HepG2 (cell line): ENCODE data around the gene MED12L. TPM values are rescaled to one million over a fixed set of nuclear protein-coding genes. Genes with fewer than 3 reads are reported as not detected.

Experiments used
- ATAC-seq: fragments of 200-7000 bp; cut with Tn5 transposase; 3 replicates; pipeline ENCODE4 v1.9.1; 2020; ENCODE audit warnings: mild to moderate bottlenecking, moderate library complexity
- BruUV-seq: library from RNA; stranded (reverse); fragments of 400-500 nt; replicated peaks from 2 replicates; lab custom pipeline; 2021; lab: Mats Ljungman, UMichigan
- CTCF ChIA-PET: fragments of 300-600 bp; formaldehyde crosslinking; extraction: SDS; loops from one replicate; lab custom pipeline; 2021; ENCODE audit warnings: low total read pairs, inconsistent platforms, low intra/inter-chr PET ratio; lab: Yijun Ruan, JAX
- POLR2A ChIA-PET: fragments of 350-600 bp; sonication (Branson Sonifier 250); formaldehyde crosslinking; loops from one replicate; lab custom pipeline; 2020; ENCODE audit warnings: antibody characterized with exemption, inconsistent platforms; lab: Yijun Ruan, JAX
- DNase-seq: peaks from one replicate; pipeline ENCODE4 v3.0.0-alpha.2; 2015; ENCODE audit warnings: low spot score
- FAIRE-seq: peaks from 3 replicates; lab custom pipeline; 2011; peaks lifted over from hg19 to GRCh38; lab: Jason Lieb, UNC
- H2AFZ ChIP-seq: one replicate; pipeline ENCODE4 v1.6.1; 2011; ENCODE audit warnings: low read length, inconsistent platforms
- H3K27ac ChIP-seq: fragments of 300-600 bp; 3 replicates; pipeline ENCODE4 v1.8.0; 2011; ENCODE audit warnings: mixed run types, mild to moderate bottlenecking, mixed read lengths, low read length, inconsistent platforms; ENCODE audit not compliant: insufficient read depth; ENCODE audit errors: extremely low read length
- H3K27me3 ChIP-seq, 2 experiments: fragments of 200-600 bp in 1 of 2; 2 replicates in 1 of 2; 3 replicates in 1 of 2; pipeline versions ENCODE4 v1.6.0 to v1.8.0; 2011; ENCODE audit warnings: low read length in 2 of 2, mild to moderate bottlenecking in 2 of 2, moderate library complexity in 2 of 2, inconsistent platforms in 1 of 2; ENCODE audit not compliant: insufficient read depth in 2 of 2, control insufficient read depth in 1 of 2
- H3K36me3 ChIP-seq, 2 experiments: fragments of 200-600 bp in 1 of 2; replicated peaks in 1 of 2; 2 replicates in 1 of 2; 3 replicates in 1 of 2; pipeline versions ENCODE4 v1.5.1 to v1.8.0; 2011; ENCODE audit warnings: low read length in 2 of 2, inconsistent platforms in 1 of 2; ENCODE audit not compliant: insufficient read depth in 2 of 2, control insufficient read depth in 1 of 2
- H3K4me1 ChIP-seq: 2 replicates; pipeline ENCODE4 v1.5.1; 2012; ENCODE audit warnings: low read length, inconsistent platforms; ENCODE audit not compliant: insufficient read depth
- H3K4me2 ChIP-seq: 2 replicates; pipeline ENCODE4 v1.6.0; 2011; ENCODE audit warnings: low read depth, low read length, inconsistent platforms
- H3K4me3 ChIP-seq, 3 experiments: fragments of 200-600 bp in 1 of 3; sonication (generic), shearing (Covaris generic) in 1 of 3; replicated peaks in 1 of 3; 2 replicates each; pipeline ENCODE4 v1.5.1; 2011 to 2016; ENCODE audit warnings: low read length in 3 of 3, inconsistent platforms in 2 of 3, low read depth in 2 of 3, mild to moderate bottlenecking in 2 of 3, control low read depth in 1 of 3, mixed read lengths in 1 of 3; ENCODE audit not compliant: insufficient read depth in 1 of 3
- H3K79me2 ChIP-seq: one replicate; pipeline ENCODE4 v1.6.1; 2011; ENCODE audit warnings: low read length, inconsistent platforms; ENCODE audit not compliant: insufficient read depth
- H3K9ac ChIP-seq: 2 replicates; pipeline ENCODE4 v1.6.0; 2011; ENCODE audit warnings: mild to moderate bottlenecking, low read depth, low read length, inconsistent platforms; ENCODE audit not compliant: insufficient read depth
- H3K9me3 ChIP-seq: 2 replicates; pipeline ENCODE4 v1.5.1; 2012; ENCODE audit warnings: mild to moderate bottlenecking, low read length
- H4K20me1 ChIP-seq: 2 replicates; pipeline ENCODE4 v1.6.0; 2011; ENCODE audit warnings: inconsistent platforms, mild to moderate bottlenecking, low read length, moderate library complexity; ENCODE audit not compliant: insufficient read depth
- FOXO1 ChIP-seq: sonication (generic); formaldehyde crosslinking; IDR thresholded peaks from 2 replicates; pipeline ENCODE4 v1.4.0; 2020; ENCODE audit warnings: missing genetic modification reagents
- MBD4 ChIP-seq: IDR thresholded peaks from 2 replicates; pipeline ENCODE4 v1.6.1; 2012; ENCODE audit warnings: low read length, inconsistent platforms, borderline replicate concordance
- MBNL3 ChIP-seq: fragments of 250-450 bp; sonication (Bioruptor Pico); conservative IDR thresholded peaks from 2 replicates; pipeline ENCODE4 v1.8.0; 2022; ENCODE audit warnings: mild to moderate bottlenecking, inconsistent platforms
- NFE2L2 ChIP-seq: fragments of 150-350 bp; IDR thresholded peaks from 2 replicates; pipeline ENCODE4 v1.6.1; 2014; ENCODE audit warnings: low read length
- NFKB2 ChIP-seq: sonication (generic); formaldehyde crosslinking; IDR thresholded peaks from 2 replicates; pipeline ENCODE4 v1.4.0; 2020; ENCODE audit warnings: missing genetic modification reagents, borderline replicate concordance
- NFYC ChIP-seq: IDR thresholded peaks from 2 replicates; pipeline ENCODE4 v1.6.1; 2016; ENCODE audit warnings: missing genetic modification reagents, missing compliant biosample characterization
- ZFP36L1 ChIP-seq: sonication (generic); formaldehyde crosslinking; IDR thresholded peaks from 2 replicates; pipeline ENCODE4 v1.8.0; 2022; ENCODE audit warnings: mild to moderate bottlenecking, missing genetic modification reagents, moderate library complexity
- ZFY ChIP-seq: sonication (generic); formaldehyde crosslinking; IDR thresholded peaks from 2 replicates; pipeline ENCODE4 v1.4.0; 2020; ENCODE audit warnings: missing genetic modification reagents
- ZNF160 ChIP-seq: sonication (generic); formaldehyde crosslinking; IDR thresholded peaks from 2 replicates; pipeline ENCODE4 v1.8.0; 2022; ENCODE audit warnings: mild to moderate bottlenecking, inconsistent platforms, missing genetic modification reagents
- ZNF253 ChIP-seq: sonication (generic); formaldehyde crosslinking; IDR thresholded peaks from 2 replicates; pipeline ENCODE4 v1.8.0; 2022; ENCODE audit warnings: mild to moderate bottlenecking, missing genetic modification reagents, borderline replicate concordance
- ZNF788 ChIP-seq: sonication (generic); formaldehyde crosslinking; IDR thresholded peaks from 2 replicates; pipeline ENCODE4 v1.5.0; 2020; ENCODE audit warnings: mild to moderate bottlenecking, missing genetic modification reagents, borderline replicate concordance
- ZNF883 ChIP-seq: sonication (generic); formaldehyde crosslinking; IDR thresholded peaks from 2 replicates; pipeline ENCODE4 v1.5.1; 2020; ENCODE audit warnings: mild to moderate bottlenecking, missing genetic modification reagents; ENCODE audit errors: not compliant biosample characterization
- WGBS: methylation state at CpG from one replicate; pipeline ENCODE4 v1.1.6; 2017; ENCODE audit warnings: low lambda C conversion rate; 5-methylcytosine and 5-hydroxymethylcytosine counted together
- in situ Hi-C: cut with HindIII; loops from 2 replicates; pipeline ENCODE4 v1.10.0; 2017; ENCODE audit warnings: low pct_unique_long_range_greater_than_20kb; ENCODE audit not compliant: extremely low pct_ligation_motif_present
- intact Hi-C: fragments of 100-400 bp; cut with micrococcal nuclease; formaldehyde crosslinking; loops from one replicate; pipeline ENCODE4 v1.10.0; 2022; ENCODE audit not compliant: unreplicated experiment
- polyA plus RNA-seq, 8 experiments: library from polyadenylated mRNA; depleted of rRNA in 3 of 8; stranded (reverse) in 7 of 8; unstranded in 1 of 8; fragments of >200 nt; fragmentation: Illumina TruSeq in 4 of 8; extraction: Trizol in 4 of 8; gene quantifications; 2 replicates each; pipeline versions ENCODE4 v1.2.1 to v1.2.3, GENCODE V29; 2011 to 2016; ENCODE audit warnings: low read depth in 4 of 8, missing spikeins in 1 of 8, mixed read lengths in 1 of 8; ENCODE audit not compliant: insufficient read depth in 1 of 8
- total RNA-seq, 5 experiments: library from RNA; depleted of rRNA; stranded (reverse); fragments of >200 nt; fragmentation: Illumina TruSeq; extraction: Trizol; gene quantifications; 2 replicates each; pipeline ENCODE4 v1.2.3, GENCODE V29; 2016; ENCODE audit warnings: low read depth in 1 of 5
- TF ChIP-seq, protein P1 (sequence below): IDR thresholded peaks from 2 replicates; pipeline ENCODE4 v1.6.1; 2016

MED12L gene
- total and polyA plus RNA-seq, 2 of the 13 experiments (the other 11 are each of a cell fraction or from before 2014, with no cell fraction given) = 0.07 to 0.64 TPM

DNA sequence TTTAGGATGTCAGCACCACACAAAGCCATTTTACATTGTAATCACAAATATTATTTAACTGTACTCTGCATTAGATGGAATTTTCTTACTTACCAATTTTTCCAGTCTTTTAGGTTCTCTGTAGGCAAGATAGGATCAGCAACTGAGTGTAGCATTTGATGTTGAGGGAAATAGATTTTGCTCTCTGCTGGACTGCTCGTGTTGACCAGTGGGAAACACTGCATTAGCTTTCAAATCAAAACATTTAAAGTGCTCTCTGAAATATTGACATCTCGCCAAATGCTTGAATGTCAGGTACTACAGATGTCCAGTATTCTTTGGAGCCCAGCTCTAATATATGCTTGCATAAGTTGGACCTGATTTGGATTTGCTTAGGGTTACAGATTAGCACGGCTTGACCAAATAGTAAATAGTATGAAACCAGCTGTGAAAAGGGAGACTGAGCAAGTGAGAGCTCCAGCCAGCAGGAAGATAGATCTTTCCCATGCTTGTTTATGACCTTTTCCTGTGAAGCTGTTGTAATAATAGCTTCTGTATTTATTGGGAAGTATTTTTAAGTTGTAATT, 163.4 kb downstream of the MED12L start:
- POLR2A ChIA-PET = no interaction called here
- DNase-seq = no peak
- ATAC-seq = no peak
- intact Hi-C loops = no loop called here
- no peak overlapping the region for H3K27ac ChIP-seq
- no peak overlapping the region for H3K4me2 ChIP-seq
- H3K9me3 ChIP-seq = no peaks in the 10 kb centered on the region
- no TSS peak for BruUV-seq
- H3K9ac ChIP-seq = no peak overlapping the region
- TF ChIP-seq ZNF788 (CRISPR knock-in tag) (no peak), NFYC (CRISPR knock-in tag) (no peak), ZNF253 (no peak), MBNL3 (CRISPR knock-in tag) (no peak), ZFY (CRISPR knock-in tag) (no peak), ZNF160 (no peak), FOXO1 (CRISPR knock-in tag) (no peak), NFKB2 (CRISPR knock-in tag) (no peak), NFE2L2 (no peak), ZFP36L1 (CRISPR knock-in tag) (no peak), MBD4 (no peak), ZNF883 (no peak)
- TF ChIP-seq, protein P1, sequence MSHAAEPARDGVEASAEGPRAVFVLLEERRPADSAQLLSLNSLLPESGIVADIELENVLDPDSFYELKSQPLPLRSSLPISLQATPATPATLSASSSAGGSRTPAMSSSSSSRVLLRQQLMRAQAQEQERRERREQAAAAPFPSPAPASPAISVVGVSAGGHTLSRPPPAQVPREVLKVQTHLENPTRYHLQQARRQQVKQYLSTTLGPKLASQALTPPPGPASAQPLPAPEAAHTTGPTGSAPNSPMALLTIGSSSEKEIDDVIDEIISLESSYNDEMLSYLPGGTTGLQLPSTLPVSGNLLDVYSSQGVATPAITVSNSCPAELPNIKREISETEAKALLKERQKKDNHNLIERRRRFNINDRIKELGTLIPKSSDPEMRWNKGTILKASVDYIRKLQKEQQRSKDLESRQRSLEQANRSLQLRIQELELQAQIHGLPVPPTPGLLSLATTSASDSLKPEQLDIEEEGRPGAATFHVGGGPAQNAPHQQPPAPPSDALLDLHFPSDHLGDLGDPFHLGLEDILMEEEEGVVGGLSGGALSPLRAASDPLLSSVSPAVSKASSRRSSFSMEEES (CRISPR knock-in tag) = no peak
- TF ChIP-seq, all 625 proteins: peak for 0
- no peaks in the 10 kb centered on the region for H3K27me3 ChIP-seq
- no peaks in the 10 kb centered on the region for H3K79me2 ChIP-seq
- CTCF ChIA-PET = no interaction called here
- 0% methylated on average over 3 of the region's 3 CpGs for WGBS
- no peaks in the 10 kb centered on the region for H3K4me1 ChIP-seq
- in situ Hi-C loops = no loop called here
- H3K36me3 ChIP-seq = no peaks in the 10 kb centered on the region
- H2AFZ ChIP-seq = no peak overlapping the region
- FAIRE-seq = no peak
- H3K4me3 ChIP-seq = no peak overlapping the region
- H4K20me1 ChIP-seq = no peaks in the 10 kb centered on the region
